Measurements from ENCODE around the gene EIF4ENIF1.
"Not testable (repeated sequence)": the region's sequence is repeated elsewhere in the genome, so short reads cannot be mapped to it uniquely, and the experiment has no call there.

EIF4ENIF1 gene

GRCh38 chr22:31493355-31493754 lies 3.7 kb upstream of the EIF4ENIF1 start:
- not testable (repeated sequence) for DNase-seq (ENCODE audit: low spot score)

- no peak for DNase-seq (ENCODE audit: low spot score)
These were observed 2.5 kb upstream of the EIF4ENIF1 start for GRCh38 chr22:31492151-31492550.

DNA sequence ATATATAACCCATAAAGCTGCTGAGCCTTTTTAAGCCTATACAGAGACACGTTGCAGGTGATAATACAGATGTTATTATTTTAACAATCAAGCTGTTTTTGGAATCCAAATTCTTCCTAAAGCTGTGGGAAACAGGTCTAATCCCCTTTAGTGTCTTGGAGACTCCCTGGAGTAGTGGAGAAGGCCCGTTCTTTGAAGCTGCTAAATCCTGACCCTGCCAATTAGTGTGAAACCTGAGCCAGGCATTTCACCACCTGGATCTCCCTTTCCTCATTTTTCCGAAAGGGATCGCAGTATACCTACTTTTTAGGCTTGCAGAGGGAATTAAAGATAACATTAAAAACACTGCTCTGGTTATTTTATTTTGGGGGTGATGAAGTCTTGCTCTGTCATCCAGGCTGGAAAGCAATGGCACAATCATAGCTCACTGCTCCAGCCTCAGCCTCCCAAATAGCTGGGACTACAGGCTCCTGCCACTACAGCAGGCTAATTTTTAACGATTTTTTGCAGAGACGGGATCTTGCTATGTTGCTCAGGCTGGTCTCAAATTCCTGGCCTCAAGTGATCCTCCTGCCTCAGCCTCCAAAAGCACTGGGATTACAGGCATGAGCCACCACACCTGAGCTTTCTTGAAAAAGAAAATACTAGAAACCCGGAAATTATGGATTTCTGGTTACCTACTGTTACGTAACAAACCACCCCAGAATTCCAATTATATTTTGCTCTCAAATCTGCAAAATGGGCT lies 1.7 kb upstream of the EIF4ENIF1 start:
- no peak for DNase-seq (ENCODE audit: low spot score)

DNA sequence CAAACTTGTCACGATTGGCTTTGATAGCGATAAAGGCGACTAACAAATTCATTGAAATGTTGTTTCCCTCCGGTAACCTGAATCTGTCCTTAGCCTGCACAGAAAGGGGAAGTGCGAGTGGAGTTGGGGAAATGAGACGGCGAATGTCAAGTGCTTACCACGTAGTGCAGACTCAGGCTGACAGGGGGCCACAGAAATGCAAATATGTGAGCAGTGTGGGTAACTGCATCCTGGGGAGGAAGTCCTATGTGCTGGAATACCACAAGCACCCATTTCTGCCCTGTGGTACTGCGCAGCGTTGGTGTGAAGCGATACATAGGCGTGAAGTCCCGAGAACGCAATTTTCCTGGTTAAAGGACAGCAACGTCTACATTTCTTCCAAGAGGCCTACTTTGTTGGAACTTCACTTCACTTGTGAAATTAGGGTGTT lies 869 bp upstream of the EIF4ENIF1 start:
- peak; percentile 84 for DNase-seq (ENCODE audit: low spot score)

DNA sequence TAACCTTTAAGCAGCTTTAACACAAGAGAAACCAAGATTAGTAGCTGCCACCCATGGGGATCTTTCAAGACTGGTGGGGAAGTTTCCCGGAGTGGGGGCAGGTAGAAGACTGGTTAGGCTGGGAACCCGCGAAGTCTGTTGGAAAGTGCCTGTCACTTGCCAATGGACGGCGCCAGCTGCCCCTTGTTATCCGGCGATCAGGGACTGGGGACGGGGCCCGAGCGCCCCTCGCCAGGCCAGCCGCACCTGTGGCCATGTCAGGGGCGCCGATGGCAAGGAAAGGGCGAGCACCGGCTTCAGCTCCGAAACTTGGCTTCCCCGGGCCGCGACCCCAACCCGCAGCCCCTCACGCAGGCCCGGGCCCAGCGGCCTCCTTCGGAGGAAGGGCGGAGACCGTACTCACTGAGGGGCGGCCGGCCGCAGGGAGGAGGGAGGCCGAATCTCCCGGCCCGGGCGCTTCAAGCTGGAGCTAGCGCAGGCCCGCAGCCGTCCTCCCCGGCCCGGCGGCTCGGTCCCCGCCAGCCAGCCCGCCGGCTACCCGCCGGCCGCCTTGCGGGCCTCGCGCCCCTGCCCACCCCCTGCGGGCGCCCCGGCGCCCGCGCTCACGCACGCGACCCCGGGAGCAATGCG lies 539 bp downstream of the EIF4ENIF1 start:
- DNase-seq (ENCODE audit: low spot score) = peak; percentile 14

DNA sequence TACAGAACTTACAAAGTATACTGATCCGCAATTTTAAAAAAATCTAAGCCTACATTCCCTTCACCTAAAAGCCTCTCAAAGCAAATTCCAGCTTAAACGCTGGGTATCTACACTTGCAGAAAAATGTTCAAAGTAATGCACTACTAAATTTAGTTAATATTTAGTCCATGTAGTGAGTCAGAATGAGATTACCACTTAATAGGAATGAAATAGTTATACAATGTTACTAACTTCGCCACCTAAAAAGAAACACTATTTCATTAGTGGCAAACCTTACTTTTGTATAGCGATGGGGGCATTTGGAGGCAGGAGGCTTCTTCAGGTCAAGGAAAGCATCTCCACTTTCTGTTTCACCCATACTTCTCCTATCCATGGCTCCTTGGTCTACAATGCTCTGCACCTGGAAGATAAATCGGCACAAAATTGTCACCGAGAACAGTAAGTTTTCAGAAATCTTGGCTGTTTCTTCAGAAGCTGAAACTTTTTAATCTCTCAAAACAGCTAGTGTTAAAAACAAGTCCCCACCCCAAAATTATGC lies 1.2 kb downstream of the EIF4ENIF1 start:
- no peak for DNase-seq (ENCODE audit: low spot score)

DNA sequence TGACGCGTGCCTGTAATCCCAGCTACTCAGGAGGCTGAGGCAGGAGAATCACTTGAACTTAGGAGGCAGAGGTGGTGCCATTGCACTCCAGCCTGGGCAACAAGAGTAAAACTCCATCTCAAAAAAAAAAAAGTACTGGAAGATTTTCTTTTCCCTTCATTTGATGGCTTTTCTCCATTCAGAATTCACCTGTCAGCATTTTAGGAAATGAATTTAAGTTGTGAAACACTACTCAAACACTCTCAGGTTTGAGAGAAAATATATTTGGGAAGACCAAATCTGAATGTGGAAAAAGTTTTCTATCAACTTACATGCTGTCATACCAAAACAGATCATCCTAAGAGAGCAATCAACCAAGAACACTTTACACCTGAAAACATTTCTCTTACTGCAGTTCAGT lies 2.7 kb downstream of the EIF4ENIF1 start:
- no peak for DNase-seq (ENCODE audit: low spot score)

- DNase-seq (ENCODE audit: low spot score) = not testable (repeated sequence)
These were observed 3.3 kb downstream of the EIF4ENIF1 start for GRCh38 chr22:31486369-31486768.

DNA sequence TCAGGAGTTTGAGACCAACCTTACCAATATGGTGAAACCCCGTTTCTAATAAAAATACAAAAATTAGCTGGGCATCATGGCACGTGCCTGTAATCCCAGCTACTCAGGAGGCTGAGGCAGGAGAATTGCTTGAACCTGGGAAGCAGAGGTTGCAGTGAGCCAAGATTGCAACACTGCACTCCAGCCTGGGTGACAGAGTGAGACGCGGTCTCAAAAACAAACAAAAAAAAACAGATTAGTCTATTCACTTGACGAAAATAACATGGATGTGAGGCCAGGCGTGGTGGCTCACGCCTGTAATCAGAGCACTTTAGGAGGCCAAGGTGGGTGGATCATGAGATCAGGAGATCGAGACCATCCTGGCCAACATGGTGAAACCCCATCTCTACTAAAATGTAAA lies 7.2 kb downstream of the EIF4ENIF1 start:
- not testable (repeated sequence) for DNase-seq (ENCODE audit: low spot score)

- no peak for DNase-seq (ENCODE audit: low spot score)
These were observed 8.5 kb downstream of the EIF4ENIF1 start for GRCh38 chr22:31481129-31481528.

DNA sequence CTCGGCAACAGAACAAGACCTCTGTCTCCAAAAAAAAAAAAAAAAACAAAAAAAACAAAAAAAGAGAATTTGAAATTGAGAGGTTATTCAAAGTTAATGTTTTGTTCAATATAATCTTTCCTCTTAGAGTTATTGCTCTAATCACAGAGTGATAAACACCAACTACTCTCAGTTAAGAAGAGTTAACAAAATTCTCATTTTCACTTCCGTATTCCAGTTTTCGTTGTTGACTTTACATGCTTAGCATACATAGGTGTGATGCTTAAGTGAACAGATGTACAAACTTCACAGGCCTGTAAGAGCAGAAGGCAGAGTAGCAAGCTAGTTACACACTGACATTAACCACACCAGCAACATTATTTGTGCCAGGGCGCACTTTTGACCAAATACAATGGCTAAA lies 12.3 kb downstream of the EIF4ENIF1 start:
- no peak for DNase-seq (ENCODE audit: low spot score)

GRCh38 chr22:31475800-31476199 lies 13.8 kb downstream of the EIF4ENIF1 start:
- no peak for DNase-seq (ENCODE audit: low spot score)

DNA sequence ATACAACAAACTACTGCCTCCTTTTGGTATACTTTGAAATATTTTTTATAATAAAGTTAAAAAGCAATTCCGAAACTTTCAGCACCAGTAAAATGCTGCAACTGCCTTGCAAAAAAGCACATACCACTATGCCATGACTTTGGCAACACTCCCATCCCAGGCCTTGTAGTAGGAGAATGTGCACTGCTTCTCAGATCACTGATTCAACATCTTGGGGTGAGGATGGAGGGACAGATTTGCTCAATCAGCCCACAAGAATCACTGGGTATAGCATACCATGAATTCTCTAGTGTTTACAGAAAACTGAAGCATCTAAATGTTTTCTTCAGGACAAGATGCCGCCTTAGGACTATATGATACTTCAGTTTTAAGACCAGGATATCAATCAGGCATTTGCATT lies 14.9 kb downstream of the EIF4ENIF1 start:
- DNase-seq (ENCODE audit: low spot score) = no peak

DNA sequence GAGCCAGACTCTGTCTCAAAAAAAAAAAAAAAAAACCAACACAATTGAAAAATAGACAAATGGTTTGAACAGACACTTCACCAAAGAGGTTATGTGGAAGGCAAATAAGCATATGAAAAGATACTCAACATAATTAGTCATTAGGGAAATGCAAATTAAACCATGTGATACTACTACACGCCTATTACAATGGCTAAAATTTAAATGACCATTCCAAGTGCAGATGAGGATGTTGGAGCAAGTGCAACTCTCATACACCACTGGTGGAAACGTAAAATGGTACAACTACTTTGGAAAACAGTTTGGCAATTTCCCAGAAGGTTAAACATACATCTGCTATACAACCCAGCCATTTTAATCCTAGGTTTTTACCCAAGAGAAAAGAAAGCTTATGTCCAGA lies 24.3 kb downstream of the EIF4ENIF1 start:
- DNase-seq (ENCODE audit: low spot score) = no peak

DNA sequence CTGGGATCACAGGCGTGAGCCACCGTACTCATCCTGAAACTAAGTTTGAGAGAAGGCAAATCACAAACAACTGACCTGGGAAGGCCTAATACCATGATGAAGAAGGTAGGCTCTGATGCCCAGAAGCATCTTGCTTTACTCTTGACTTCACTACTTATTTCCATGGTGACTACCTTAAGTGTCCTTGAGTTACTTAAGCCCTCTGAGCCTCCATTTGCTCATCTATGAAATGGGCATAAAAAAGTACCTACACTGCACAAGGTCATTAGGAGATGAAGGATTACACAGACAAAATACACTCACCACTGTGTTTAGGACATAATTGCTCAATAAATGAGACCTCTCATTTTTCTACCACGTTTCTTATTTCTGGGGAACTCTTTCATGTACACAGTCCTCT lies 27.9 kb downstream of the EIF4ENIF1 start:
- DNase-seq (ENCODE audit: low spot score) = no peak

- peak; percentile 14 for DNase-seq (ENCODE audit: low spot score)
These were observed 37.7 kb downstream of the EIF4ENIF1 start for GRCh38 chr22:31451709-31452571.

DNA sequence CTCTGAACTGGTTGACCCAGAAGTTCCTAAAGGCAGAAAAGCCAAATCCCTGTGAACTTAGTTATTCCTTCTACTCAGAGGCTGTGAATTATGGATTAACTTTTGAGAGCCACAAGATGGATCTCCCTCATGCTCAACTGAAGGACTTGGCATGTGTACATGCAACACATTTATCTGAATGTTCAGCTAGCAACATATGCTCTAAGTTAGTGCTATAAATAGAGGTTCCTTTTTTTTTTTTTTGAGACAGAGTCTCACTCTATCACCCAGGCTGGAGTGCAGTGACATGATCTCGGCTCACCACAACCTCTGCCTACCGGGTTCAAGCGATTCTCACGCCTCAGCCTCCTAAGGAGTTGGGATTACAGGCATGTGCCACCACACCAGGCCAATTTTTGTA lies 40.1 kb downstream of the EIF4ENIF1 start:
- DNase-seq (ENCODE audit: low spot score) = no peak

- no peak for DNase-seq (ENCODE audit: low spot score)
These were observed 41.3 kb downstream of the EIF4ENIF1 start for GRCh38 chr22:31448382-31448781.

GRCh38 chr22:31447337-31447736 lies 42.3 kb downstream of the EIF4ENIF1 start:
- no peak for DNase-seq (ENCODE audit: low spot score)

DNA sequence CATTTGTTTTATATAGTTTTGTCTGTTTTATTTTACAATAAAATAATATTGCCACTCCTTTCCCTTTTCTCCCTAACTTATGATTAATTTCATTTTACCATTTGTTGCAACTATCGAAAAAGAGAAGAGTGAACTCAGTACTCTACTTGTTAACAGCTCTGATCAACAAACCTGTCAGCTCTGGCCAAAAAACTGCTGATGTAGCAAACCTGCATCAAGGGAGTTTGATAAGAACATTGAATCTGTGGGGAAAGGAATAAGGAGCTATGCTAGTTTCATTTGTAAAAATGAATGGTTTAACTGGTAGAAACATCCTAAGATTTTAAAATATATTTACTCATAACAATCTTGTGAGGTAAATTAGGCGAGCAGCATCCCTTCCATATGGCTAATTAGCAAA lies 42.9 kb downstream of the EIF4ENIF1 start:
- DNase-seq (ENCODE audit: low spot score) = no peak

DNA sequence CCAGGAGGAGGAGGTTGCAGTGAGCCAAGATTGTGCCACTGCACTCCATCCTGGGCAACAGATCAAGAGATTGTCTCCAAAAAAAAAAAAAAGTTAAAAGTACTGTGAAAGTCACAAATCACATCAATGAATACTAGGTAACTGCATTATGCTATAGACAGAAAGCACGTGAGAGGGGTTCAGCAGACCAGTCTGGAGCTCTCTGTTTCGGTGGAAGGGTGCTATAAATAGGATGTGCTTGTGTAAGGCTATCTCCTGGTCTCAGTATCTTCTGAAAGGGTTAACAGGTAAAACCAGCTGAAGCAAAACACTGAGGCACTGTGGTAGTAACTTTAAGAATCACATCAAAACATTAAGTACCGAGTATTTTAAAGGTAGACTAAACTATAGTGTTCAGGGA lies 43.4 kb downstream of the EIF4ENIF1 start:
- no peak for DNase-seq (ENCODE audit: low spot score)

DNA sequence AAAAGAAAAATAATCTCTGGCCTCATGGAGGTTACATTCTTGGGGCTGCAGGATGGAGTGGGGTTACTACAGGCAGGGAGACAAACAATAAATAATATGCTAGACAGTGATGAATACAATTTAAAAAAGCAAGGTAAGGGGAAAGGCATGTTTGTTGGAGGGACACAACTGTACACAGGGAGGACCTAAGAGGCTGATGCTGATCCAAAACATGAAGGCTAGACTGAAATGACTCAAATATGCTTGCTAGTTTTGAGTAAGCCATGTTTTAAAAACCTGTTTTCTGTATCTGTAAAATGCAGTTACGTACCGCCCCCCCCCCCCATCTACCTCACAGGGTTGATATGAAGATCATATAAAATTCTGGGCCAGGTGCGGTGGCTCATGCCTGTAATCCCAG lies 44.0 kb downstream of the EIF4ENIF1 start:
- no peak for DNase-seq (ENCODE audit: low spot score)

- no peak for DNase-seq (ENCODE audit: low spot score)
These were observed 46.1 kb downstream of the EIF4ENIF1 start for GRCh38 chr22:31443516-31443915.
